Kidney glomerular epithelial cell (primary cell): ENCODE data around the gene SV2A.
"Not testable (repeated sequence)": the region's sequence is repeated elsewhere in the genome, so short reads cannot be mapped to it uniquely, and the experiment has no call there.

Experiments used
- DNase-seq: peaks from one replicate; lab custom pipeline; 2025; lab: John Stamatoyannopoulos, UW

SV2A gene, protein sequence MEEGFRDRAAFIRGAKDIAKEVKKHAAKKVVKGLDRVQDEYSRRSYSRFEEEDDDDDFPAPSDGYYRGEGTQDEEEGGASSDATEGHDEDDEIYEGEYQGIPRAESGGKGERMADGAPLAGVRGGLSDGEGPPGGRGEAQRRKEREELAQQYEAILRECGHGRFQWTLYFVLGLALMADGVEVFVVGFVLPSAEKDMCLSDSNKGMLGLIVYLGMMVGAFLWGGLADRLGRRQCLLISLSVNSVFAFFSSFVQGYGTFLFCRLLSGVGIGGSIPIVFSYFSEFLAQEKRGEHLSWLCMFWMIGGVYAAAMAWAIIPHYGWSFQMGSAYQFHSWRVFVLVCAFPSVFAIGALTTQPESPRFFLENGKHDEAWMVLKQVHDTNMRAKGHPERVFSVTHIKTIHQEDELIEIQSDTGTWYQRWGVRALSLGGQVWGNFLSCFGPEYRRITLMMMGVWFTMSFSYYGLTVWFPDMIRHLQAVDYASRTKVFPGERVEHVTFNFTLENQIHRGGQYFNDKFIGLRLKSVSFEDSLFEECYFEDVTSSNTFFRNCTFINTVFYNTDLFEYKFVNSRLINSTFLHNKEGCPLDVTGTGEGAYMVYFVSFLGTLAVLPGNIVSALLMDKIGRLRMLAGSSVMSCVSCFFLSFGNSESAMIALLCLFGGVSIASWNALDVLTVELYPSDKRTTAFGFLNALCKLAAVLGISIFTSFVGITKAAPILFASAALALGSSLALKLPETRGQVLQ

DNA sequence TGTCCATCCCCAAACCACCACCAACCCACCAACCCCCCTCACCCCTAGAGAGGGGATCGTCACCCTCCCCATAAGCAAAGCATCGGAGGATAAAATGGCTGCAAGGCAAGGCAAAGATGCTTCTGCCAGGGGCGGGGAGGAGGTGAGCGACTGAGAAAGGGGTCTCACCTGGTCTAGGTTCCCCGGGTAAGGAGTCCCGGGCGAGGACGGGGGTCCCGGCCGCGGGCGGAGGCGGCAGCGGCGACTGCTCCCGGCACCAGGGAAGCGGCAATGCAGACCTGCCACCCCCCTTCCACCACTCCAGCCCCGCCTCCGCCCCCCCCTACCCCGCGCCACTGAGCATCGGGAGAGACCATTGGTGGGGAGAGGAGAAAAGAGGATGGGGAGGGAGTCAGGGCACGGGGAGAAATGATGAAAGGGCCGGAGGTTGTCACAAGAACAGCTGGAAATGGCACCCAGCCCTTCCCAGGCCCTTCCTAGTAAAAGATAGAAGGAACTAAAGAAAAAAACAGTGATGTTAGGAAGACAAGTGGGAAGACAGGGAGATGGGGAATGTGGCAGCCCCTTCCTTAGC lies at the start of gene SV2A:
Gene SV2A, minus strand, starts transcription at position 274 of the 574 bp plus-strand sequence. CDS start 4,004 bp downstream, outside the sequence.
- no peak for DNase-seq

DNA sequence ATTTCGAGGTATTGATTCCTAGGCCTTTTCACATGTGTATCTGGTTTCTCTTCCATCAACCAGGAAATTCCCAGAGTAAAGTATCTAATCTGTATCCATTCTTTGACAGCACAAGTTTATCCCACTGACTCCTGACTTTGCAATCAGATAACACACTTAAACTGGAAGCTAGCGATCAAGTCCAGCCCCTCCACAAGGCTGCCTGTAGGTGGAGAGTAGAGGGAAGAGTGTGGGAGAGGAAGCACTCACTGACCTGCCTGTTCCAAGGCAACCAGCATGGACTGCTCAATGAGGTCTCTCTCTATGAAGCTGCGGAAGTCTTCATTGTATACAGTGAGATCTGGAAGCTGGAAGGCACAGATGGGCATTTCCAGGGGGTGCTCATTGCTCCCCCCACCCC lies 49.4 kb upstream of the SV2A start:
- no peak for DNase-seq

DNA sequence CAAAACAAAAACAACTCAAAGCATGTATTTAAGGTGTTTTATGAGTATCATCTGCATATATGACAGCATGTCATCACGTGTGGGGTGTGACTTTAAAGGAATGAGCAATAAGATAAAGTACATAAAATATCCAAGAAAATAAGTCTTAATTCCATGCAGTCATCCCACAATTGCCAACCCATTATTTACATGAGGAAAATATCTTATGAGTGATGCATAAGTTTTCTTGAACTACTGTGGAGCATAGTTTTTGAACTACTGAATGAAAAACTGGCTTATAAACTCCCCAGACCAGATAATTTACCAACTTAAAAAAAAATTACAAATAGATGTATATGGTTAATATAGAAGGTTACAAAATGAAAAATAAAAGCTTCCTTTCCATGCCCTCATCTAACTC lies 48.8 kb upstream of the SV2A start:
- DNase-seq = no peak

DNA sequence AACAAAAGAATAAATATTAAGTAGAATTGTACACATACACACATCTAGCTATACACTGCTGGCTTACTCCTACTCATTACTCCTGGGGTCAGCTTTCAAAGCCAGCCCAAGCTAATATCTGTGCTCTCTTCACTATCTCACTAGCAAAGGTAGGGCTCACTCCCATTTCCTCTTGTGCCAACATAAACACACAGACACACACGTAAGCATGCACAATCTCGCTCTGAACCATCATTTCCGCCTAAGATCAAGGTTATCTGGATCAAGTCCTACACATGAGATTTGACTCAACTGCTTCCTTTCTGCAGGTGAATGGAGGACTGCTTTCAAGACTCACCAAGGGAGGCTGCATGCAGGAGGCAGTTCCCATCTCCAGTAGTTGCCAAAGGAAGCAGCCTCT lies 47.8 kb upstream of the SV2A start:
- DNase-seq = no peak

DNA sequence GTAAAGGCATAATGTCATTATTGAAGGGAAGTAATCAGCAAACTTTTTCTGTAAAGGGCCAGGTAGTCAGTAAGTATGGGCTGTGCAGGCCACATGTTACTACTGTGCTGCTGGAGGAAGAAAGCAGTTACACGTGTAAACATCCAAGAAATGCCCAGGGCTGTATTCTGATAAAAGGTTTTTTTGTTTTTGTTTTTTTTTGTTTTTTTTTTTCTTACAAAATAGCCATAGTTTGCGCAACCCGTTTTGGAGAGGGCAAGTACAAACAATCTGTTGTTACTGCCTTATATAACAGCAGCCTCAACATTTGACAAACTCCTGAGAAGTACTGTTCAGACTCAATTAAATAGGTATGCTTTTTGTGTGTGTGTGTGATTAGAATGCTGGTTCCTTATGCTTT lies 45.7 kb upstream of the SV2A start:
- no peak for DNase-seq

DNA sequence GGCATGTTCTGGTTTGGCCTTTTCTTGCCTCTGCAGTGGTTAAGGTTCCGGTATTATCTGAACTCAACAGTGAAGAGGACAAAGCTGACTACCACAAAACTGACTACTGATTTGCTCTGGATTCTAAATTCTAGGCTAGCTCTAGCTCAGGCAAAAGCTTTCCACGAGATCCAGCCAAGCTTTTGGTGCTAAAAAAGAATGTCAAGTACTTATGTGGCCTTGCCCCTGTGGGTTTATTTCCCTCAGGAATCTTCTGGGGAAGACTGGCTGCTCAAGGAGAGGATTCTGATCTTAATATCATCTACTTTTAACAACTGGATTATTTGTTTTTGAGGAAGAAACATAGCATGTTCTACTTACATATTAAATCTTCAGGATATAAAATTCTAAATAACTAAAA lies 45.1 kb upstream of the SV2A start:
- DNase-seq = no peak

DNA sequence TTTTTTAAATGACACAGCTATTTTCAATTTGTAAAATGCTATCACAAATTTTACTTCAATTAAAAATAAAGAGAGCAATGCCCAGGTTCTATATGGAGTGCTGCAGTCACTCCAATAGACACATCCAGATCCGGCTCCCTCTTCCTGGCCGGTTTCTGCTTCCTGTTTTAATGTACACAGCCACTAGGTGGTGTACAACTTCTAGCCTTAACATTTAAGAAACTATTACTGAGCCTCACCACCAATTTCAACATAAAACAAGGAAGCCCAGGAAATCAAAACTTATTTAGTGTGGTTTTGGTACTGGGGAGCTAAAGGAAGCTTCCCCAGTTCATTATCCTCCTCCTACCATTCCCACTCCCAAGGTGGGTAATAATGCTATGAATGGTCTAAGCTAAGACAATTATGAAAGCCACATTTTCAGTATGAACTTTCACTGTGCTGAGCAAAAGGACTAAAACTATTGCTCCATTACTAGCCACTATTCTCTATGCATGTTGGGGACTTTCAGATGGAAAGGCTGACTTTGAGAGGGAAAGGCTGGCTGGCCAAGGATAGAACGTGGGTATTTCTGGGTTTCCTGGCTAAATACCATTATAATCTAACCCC lies 44.5 kb upstream of the SV2A start:
- peak; percentile 70 for DNase-seq

DNA sequence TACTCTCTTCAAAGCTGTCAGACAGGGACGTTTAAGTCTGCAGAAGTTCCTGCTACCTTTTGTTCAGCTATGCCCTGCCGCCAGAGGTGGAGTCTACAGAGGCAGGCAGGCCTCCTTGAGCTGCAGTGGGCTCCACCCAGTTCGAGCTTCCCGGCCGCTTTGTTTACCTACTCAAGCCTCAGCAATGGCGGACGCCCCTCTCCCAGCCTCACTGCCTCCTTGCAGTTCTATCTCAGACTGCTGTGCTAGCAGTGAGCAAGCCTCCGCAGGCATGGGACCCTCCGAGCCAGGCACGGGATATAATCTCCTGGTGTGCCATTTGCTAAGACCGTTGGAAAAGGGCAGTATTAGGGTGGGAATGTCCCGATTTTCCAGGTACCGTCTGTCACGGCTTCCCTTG lies 39.9 kb upstream of the SV2A start:
- not testable (repeated sequence) for DNase-seq

DNA sequence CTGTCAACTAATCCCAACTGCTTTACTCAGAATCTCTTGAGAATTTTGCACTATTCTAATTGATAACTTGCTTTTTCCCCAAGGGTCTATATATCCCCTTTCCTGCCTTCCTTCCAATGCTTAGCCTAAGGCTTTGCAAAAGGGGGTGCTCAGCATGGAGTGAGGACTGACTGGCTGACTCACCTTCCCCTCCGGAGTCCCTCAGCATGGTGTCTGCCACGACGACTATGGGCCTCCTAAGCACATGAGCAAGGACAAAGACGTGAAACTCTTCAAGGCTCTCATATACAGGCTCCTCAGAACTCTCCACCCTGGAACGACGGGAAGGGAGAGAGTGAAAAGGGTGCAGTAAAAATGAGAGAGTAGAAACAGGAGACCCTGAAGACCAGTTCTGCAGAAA lies 32.3 kb upstream of the SV2A start:
- DNase-seq = no peak

DNA sequence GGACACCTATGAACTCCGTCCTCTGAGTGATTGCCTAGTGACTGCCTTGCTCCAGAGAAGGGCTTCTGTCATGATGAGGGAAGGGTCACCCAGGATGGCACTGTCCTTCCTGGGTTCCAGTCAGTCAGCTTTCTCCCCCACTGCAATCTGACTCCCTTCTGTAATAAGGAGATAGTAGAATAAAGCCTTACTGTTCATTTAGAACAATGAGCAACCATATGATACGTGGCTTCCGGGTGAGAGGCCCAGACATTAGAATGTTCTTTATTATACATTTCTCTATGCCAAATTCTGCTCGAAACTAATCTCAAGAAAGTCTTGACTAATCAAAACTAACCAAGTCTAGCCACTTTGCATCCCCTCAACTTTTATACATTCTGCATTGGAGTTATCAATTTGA lies 27.6 kb upstream of the SV2A start:
- DNase-seq = no peak

DNA sequence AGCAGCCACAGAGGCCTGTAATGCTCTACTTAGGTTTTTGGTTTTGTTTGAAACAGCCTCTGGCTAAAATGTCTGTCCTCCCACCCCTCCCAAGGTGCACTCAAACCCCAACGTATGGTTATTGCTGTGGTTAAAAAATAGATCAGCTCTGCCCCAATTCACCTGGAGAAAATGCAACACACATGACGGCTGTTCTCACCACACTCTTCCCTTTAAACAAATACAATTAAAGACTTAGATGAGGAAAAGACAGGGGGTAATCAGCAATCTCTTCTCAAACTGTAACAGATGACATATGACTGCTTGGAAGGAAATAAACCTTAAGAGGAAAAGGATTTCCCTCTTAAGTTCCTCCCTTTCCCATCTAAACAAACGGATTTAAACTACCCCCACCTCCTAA lies 25.2 kb upstream of the SV2A start:
- DNase-seq = no peak

DNA sequence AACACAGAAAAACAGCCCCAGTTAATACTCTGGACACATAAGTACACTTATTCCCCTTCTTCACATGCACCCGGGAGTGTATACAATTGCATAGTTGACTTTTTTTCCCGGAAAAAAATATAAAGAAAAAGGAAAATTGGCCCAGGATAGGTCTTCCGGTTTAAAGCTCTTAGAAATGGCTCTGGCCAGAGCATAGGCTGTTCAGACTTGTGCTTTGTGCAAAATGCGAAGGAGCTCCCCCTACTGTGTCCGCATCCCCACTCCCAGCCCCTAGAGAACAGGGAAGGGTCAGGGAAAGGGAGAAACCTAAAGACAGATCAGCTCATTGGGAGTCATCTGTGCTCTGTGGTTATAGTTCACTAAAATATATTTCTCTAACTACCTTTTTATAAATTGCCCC lies 24.6 kb upstream of the SV2A start:
- no peak for DNase-seq

DNA sequence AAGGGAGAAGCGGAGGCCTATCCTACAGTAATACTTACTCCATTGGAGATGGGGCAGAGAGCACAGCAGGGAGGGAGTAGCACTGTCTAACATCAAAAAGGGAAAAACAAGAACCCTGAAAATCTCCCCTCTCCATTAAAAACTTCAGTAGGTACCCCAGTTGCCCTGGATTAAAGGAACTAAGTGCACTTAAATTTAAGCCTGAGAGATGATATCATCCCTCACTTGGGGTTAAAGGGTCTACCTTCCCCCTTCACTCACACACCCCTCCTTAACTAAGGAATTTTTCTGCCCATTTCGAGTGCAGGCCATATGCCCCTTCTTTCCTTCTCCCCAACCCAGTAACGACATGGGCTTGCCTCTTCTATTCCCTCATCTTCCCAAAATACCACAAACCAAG lies 22.8 kb upstream of the SV2A start:
- DNase-seq = no peak

DNA sequence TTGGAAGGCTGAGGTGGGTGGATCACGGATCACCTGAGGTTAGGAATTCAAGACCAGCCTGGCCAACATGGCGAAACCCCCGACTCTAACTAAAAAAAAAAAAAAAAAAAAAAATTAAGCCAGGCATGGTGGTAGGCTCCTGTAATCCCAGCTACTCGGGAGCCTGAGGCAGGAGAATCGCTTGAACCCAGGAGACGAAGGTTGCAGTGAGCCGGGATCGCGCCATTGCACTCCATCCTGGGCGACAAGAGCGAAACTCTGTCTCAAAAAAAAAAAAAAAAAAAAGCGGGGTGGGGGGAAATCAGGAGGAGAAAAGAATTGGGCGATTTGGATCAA lies 21.0 kb upstream of the SV2A start:
- DNase-seq = not testable (repeated sequence)

DNA sequence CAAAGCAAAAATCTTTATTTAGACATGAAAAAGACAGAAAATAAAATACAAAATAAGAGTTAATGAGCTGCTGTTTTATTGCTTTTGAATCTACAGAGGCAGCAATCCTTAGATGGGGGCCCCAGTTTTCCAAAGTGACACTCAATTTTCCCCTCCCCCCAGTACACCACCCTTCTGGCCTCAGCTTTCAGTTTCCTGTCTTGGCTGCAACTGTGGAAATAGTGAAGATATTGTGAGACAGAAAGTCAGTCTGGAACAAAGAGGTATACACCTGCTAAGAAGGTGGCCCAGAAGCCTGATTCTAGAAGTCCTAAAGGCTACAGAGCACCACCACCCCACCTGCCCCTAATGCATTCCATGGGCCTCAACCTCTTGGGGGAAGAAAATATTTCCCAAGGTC lies 20.1 kb upstream of the SV2A start:
- DNase-seq = no peak

DNA sequence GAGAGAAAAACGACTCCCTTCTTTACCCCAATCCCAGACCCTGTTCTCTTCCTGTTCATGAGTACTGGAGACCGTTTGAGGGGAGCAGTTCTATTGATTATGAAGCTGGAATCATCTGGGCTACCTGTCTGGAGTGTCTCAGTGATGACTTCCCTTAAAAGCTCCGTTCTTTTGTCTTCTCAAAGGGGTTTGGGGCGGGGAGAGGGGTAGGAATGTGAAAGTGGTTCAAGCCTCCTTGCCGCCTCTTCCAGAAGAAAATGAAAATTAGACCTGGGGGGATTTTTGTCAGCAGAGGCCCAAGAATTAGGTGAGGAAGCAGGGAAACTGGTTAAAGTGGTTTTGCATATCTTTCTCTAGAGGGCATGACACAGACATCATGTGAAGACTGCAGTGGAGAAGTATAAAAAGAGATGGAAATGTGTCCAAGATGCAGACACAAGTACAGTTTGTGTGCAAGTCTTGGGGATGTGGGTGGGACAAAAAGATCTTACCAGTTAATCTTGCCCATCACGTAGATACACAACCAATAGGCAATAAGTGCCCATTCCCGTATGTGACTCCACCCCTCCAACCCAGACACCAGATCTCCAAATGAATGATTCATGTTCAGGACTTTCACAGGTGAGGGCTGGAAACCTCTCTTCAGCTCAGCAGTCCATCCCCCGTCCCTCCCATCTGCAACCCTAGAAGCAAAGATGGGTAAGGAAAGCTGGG lies 19.5 kb upstream of the SV2A start:
- peak; percentile 78 for DNase-seq

DNA sequence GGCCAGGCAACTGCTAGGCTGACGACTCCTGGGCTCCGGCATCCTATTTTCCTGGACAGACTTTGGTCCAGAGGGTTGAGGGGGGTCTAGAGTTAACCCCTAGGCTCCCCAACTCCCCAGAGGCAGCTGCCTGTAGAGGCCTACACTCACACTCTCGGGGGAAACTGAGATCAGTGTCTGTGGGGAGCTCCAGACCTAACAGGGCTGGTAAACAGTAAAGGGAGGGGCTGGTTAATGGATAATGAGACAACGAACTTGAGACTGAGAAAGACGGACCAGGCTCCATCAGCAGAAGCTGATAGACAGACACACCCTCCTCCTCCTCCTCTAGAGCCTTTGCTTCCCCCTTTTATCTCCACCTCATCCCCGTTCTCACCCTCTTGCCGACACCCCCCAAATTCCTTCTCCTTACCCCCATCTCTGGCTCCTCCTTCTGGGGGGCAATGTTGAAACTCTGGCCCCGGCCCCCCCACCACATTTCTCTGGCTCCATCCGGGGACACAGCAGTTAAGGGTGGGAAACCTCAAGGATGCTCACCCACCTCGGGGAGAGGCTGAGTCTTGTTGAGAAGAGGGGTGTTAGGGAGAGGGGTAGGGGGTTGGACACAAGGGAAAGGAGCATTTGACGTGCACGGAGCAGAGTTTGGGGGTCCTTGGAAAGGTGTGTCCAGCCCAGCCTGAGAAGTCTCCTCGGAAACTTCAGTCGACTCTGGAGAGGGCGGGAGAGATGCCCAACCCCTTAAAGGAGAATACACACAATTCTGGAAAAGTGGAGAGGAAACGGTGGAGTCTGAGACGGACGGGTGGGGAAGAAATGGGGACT lies 18.7 kb upstream of the SV2A start, which contains the start of gene MTMR11:
Gene MTMR11, minus strand, starts transcription at position 710 of the 822 bp plus-strand sequence. Its CDS starts 232 bp downstream, at position 478.
- DNase-seq = peak; percentile 43

DNA sequence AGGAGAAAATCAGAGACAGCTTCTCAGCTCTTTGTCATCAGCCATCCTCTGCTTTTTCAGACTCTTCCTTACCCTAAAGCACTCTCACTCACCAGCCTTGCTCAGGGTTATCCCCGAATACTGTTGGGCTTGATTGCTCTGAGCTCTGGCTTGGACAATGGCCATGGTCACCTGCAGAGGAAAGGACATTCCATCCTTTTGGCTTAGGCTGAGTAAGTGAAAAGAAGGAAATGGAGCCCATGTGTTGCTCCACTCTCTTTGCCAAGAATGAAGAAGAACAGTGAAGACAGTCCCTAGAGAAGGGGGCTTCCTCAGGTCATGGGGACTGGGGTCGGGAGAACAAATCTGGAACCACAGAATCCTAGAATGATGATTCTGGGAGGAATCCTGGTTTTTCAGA lies 16.7 kb upstream of the SV2A start:
- no peak for DNase-seq

DNA sequence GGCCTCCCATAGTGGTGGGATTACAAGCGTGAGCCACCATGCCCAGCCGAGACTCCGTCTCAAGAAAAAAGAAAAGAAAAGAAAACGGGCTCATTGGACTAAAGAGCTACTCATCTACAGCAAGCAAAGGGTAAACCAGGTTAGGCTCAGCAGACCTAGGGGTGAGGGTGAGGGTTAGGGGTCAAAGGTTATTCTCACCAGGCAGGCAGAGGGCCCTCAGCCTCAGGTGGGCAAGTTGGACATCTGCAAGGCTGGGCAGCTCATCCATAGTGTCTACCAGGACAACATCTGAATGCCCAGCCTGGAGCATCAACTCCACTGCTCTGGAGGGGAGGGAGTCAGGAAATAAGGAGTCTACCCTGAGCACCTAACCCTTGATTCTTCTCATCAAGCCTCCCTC lies 15.6 kb upstream of the SV2A start:
- DNase-seq = no peak

DNA sequence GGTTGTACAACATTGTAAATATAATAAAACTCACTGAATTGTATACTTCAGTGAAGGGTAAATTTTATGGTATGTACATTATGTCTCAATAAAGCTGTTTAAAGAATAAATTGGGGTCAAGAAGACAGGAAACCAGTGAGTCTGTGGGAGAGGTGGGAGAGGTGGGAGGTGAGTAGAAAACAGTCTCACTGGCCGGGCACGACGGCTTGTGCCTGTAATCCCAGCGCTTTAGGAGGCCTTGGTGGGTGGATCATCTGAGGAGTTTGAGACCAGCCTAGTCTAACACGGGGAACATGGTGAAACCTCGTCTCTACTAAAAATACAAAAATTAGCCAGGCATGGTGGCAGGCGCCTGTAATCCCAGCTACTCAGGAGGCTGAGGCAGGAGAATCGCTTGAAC lies 14.8 kb upstream of the SV2A start:
- DNase-seq = no peak

DNA sequence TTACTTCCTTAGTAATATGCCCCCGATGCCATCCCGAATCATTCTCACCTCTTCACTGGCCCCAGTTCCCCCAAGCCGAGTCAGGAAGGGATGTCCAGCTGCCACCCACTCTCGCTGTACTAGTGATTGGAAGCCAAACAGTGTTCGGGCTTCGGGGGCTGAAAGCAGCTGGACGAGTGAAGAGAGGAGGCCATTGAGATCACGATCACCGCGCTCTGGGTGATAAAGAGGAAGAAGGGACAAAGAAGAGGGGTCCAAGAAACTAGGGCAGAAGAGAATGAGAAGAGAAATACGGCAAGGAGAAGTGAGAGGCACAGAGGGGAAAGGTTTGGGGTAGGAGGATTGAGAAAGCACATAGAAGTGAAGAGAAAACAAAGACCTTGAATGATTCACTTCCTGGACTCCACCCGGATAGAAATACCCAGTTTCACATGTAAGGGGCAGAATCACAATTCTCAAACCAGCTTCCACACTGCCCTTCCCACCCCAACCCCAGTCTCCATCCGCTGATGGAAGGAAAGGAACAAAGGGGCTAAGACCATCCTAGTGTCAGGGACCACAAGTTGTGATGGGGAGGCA lies 13.7 kb upstream of the SV2A start:
- DNase-seq = no peak
